Esophagus squamous epithelium (tissue), 5 donors: ENCODE measurements around the gene ZNF385A. TPM values are rescaled to one million over a fixed set of nuclear protein-coding genes. Genes with fewer than 3 reads are reported as not detected.

Source experiments
- DNase-seq: peaks from one replicate; lab custom pipeline; 2025; lab: John Stamatoyannopoulos, UW
- H3K27ac ChIP-seq, 4 donors: fragments of 200-600 bp; sonication (generic); one replicate each; pipeline ENCODE4 v1.5.1; 2016 to 2019; ENCODE audit warnings: mild to moderate bottlenecking in 1 of 4
- H3K27me3 ChIP-seq, 4 donors: fragments of 200-600 bp; sonication (generic); 1 replicate in 3 of 4; 2 replicates in 1 of 4; pipeline versions ENCODE4 v1.5.1 to v1.6.0; 2017 to 2021; ENCODE audit warnings: antibody characterized with exemption in 1 of 4
- H3K36me3 ChIP-seq, 3 donors: fragments of 200-600 bp; sonication (generic); one replicate each; pipeline ENCODE4 v1.5.1; 2016 to 2019
- H3K4me1 ChIP-seq, 3 donors: fragments of 200-600 bp; sonication (generic); one replicate each; pipeline ENCODE4 v1.5.1; 2017 to 2019
- H3K4me3 ChIP-seq, 4 donors: fragments of 200-600 bp; sonication (generic); 1 replicate in 3 of 4; 2 replicates in 1 of 4; pipeline ENCODE4 v1.5.1; 2016 to 2019; ENCODE audit warnings: mild to moderate bottlenecking in 2 of 4, moderate library complexity in 1 of 4
- H3K9me3 ChIP-seq, 3 donors: fragments of 200-600 bp; sonication (generic); one replicate each; pipeline ENCODE4 v1.5.1; 2016 to 2019
- CTCF ChIP-seq, 6 experiments: fragments of 450-650 bp in 4 of 6; fragments of 200-600 bp in 2 of 6; sonication (generic) in 2 of 6; IDR thresholded peaks; one replicate each; pipeline ENCODE4 v1.5.1; 2016 to 2019; ENCODE audit warnings: antibody characterized with exemption in 6 of 6, mild to moderate bottlenecking in 4 of 6, moderate library complexity in 4 of 6
- POLR2A ChIP-seq, 4 donors: fragments of 450-650 bp; IDR thresholded peaks; one replicate each; pipeline ENCODE4 v1.6.1; 2017; ENCODE audit warnings: antibody characterized with exemption in 4 of 4, mild to moderate bottlenecking in 4 of 4, moderate library complexity in 3 of 4
- WGBS, 2 donors: methylation state at CpG; one replicate each; pipeline ENCODE4 v1.1.5; 2018; 5-methylcytosine and 5-hydroxymethylcytosine counted together
- intact Hi-C: fragments of 100-400 bp; cut with DNase I; formaldehyde crosslinking; loops from one replicate; pipeline ENCODE4 v1.15.0; 2022
- total RNA-seq, 4 donors: library from RNA; depleted of rRNA; stranded (reverse); fragments of >200 nt; gene quantifications; one replicate each; pipeline ENCODE4 v1.1.0, GENCODE V29; 2016
- donor health status: DM: yes; HTN: yes; CAD: no.

ZNF385A gene
- total RNA-seq, 4 donors from 2014 or later, result 25.2 to 106 (median 37.8) TPM

- DNase-seq, result no peak
- Histone ChIP-seq H3K4me3 (no peak overlapping the region), H3K4me1 (peaks cover 45 to 92% (median 52%) of the 10 kb centered on the region in 3 donors), H3K27me3 (no peaks in the 10 kb centered on the region), H3K27ac (peak overlapping the region; percentile 35 to 84 (median 76)), H3K36me3 (peaks cover 0 to 79% (median 7%) of the 10 kb centered on the region in 3 donors), H3K9me3 (no peaks in the 10 kb centered on the region)
- intact Hi-C loops, result no loop called here
- TF ChIP-seq POLR2A (IDR thresholded peaks at IDR 0.05) (no peak), CTCF (IDR thresholded peaks at IDR 0.05) (no peak)
- WGBS, 2 donors, result 30 to 53% methylated on average over 5 to 8 of the region's 8 CpGs
These were observed 12.3 kb downstream of the ZNF385A start for GRCh38 chr12:54372113-54372806.

GRCh38 chr12:54371328-54372112 lies 13.0 kb downstream of the ZNF385A start:
- intact Hi-C loops, result no loop called here
- DNase-seq, result no peak
- H3K27ac ChIP-seq, result peak overlapping the region; percentile 35 to 84 (median 76)
- no peaks in the 10 kb centered on the region for H3K27me3 ChIP-seq
- no peak overlapping the region for H3K4me3 ChIP-seq
- H3K9me3 ChIP-seq, result no peaks in the 10 kb centered on the region
- H3K36me3 ChIP-seq, result peaks cover 0 to 73% (median 5%) of the 10 kb centered on the region in 3 donors
- TF ChIP-seq POLR2A (IDR thresholded peaks at IDR 0.05), result no peak
- TF ChIP-seq CTCF (IDR thresholded peaks at IDR 0.05), result no peak
- peaks cover 45 to 85% (median 46%) of the 10 kb centered on the region in 3 donors for H3K4me1 ChIP-seq
- 56 to 63% methylated on average over 2 to 4 of the region's 5 CpGs for WGBS, 2 donors

GRCh38 chr12:54370171-54370730 lies 14.3 kb downstream of the ZNF385A start:
- Histone ChIP-seq H3K36me3 (peaks cover 0 to 62% (median 4%) of the 10 kb centered on the region in 3 donors), H3K4me3 (peak overlapping the region; percentile 15 to 54 (median 32)), H3K9me3 (no peaks in the 10 kb centered on the region), H3K4me1 (peaks cover 39 to 72% (median 44%) of the 10 kb centered on the region in 3 donors), H3K27me3 (no peaks in the 10 kb centered on the region), H3K27ac (peak overlapping the region; percentile 44 to 84 (median 76))
- peak; percentile 27 to 93 (median 90) for TF ChIP-seq CTCF (IDR thresholded peaks at IDR 0.05)
- TF ChIP-seq POLR2A (IDR thresholded peaks at IDR 0.05), result no peak
- WGBS, 2 donors, result 28 to 29% methylated on average over 9 to 14 of the region's 44 CpGs
- intact Hi-C loops, result no loop called here
- DNase-seq, result no peak

GRCh38 chr12:54369597-54370131 lies 14.9 kb downstream of the ZNF385A start:
- 75% methylated on average over 12 of the region's 21 CpGs; no CpG with 5 or more reads in 1 of the 2 donors for WGBS, 2 donors
- Histone ChIP-seq H3K36me3 (peaks cover 0 to 56% (median 4%) of the 10 kb centered on the region in 3 donors), H3K27me3 (no peaks in the 10 kb centered on the region), H3K4me1 (peaks cover 33 to 66% (median 38%) of the 10 kb centered on the region in 3 donors), H3K27ac (peak overlapping the region; percentile 44 to 84 (median 76)), H3K4me3 (peak overlapping the region; percentile 15 to 54 (median 32)), H3K9me3 (no peaks in the 10 kb centered on the region)
- intact Hi-C loops, result loop anchor here (10.0 kb wide), 1 partner anchor 75 kb away; no protein-coding TSS in a partner anchor
- TF ChIP-seq CTCF (IDR thresholded peaks at IDR 0.05) (no peak), POLR2A (IDR thresholded peaks at IDR 0.05) (no peak)
- DNase-seq, result no peak
